ENCODE measurements around the gene NUDC. TPM values are rescaled to one million over a fixed set of nuclear protein-coding genes. Genes with fewer than 3 reads are reported as not detected.

NUDC gene
- total and polyA plus RNA-seq, 10 of the 15 experiments (the other 5 are each of a cell fraction or from before 2014, with no cell fraction given): 5.5 to 227 (median 67.4) TPM

GRCh38 chr1:26984291-26984690, 62.7 kb downstream of the NUDC start:
- Histone ChIP-seq H2AFZ (ENCODE audit: control insufficient read depth, low read depth, low read length) (no peak overlapping the region), H3K4me2 (ENCODE audit: control insufficient read depth, insufficient read depth) (no peak overlapping the region), H3K27me3 (replicated peaks in 1 of 2; ENCODE audit: control insufficient read depth in 2 of 2, insufficient read depth in 2 of 2, low read length in 1 of 2) (peaks cover 0 to 2% of the 10 kb centered on the region in 2 experiments; a peak in 1 of 4 replicates), H3K79me2 (ENCODE audit: control insufficient read depth, insufficient read depth, low read length) (no peaks in the 10 kb centered on the region), H3K36me3 (ENCODE audit: control insufficient read depth in 2 of 2, insufficient read depth in 2 of 2, low read length in 1 of 2) (no peaks in the 10 kb centered on the region), H3K9ac (ENCODE audit: control insufficient read depth, insufficient read depth, low read length) (no peak overlapping the region), H3K4me3 (no peak overlapping the region), H4K20me1 (ENCODE audit: control insufficient read depth, insufficient read depth) (no peaks in the 10 kb centered on the region), H3K4me1 (ENCODE audit: control insufficient read depth, insufficient read depth, low read length) (no peaks in the 10 kb centered on the region), H3K27ac (ENCODE audit: control insufficient read depth, insufficient read depth) (no peak overlapping the region), H3K9me3 (replicated peaks; ENCODE audit: control insufficient read depth, insufficient read depth, low read length) (no peaks in the 10 kb centered on the region)
- no peak for TF ChIP-seq IRF5 (IDR thresholded peaks at IDR 0.05; ENCODE audit: borderline replicate concordance)
- TF ChIP-seq NFXL1 (IDR thresholded peaks at IDR 0.05; ENCODE audit: borderline replicate concordance): no peak
- TF ChIP-seq STAT3 (IDR thresholded peaks at IDR 0.05; ENCODE audit: low read depth, low read length): no peak
- TF ChIP-seq MEF2B (IDR thresholded peaks at IDR 0.05; ENCODE audit: partially characterized antibody, poor library complexity, severe bottlenecking): no peak
- TF ChIP-seq MYC (IDR thresholded peaks at IDR 0.05; ENCODE audit: insufficient read depth, insufficient read length, insufficient replicate concordance, low read length, severe bottlenecking): no peak
- TF ChIP-seq RELA (IDR thresholded peaks at IDR 0.05; ENCODE audit: borderline replicate concordance, partially characterized antibody): no peak
- TF ChIP-seq SREBF1 (IDR thresholded peaks at IDR 0.05; ENCODE audit: low read length): no peak
- no peak for TF ChIP-seq CBX3 (IDR thresholded peaks at IDR 0.05; ENCODE audit: borderline replicate concordance, low read depth)
- TF ChIP-seq ZNF622 (IDR thresholded peaks at IDR 0.05): no peak
- no peak for TF ChIP-seq ATF3 (IDR thresholded peaks at IDR 0.05; ENCODE audit: borderline replicate concordance, extremely low read depth, low read depth, low read length)
- no peak for TF ChIP-seq BHLHE40 (IDR thresholded peaks at IDR 0.05; ENCODE audit: borderline replicate concordance in 1 of 2, low read depth in 2 of 2, low read length in 1 of 2)
- TF ChIP-seq BRCA1 (IDR thresholded peaks at IDR 0.05; ENCODE audit: low read depth, low read length): no peak
- TF ChIP-seq TBL1XR1 (IDR thresholded peaks at IDR 0.05; ENCODE audit: low read depth, low read length): no peak
- TF ChIP-seq NBN (IDR thresholded peaks at IDR 0.05): no peak
- RAD21 ChIA-PET (ENCODE audit: unreplicated experiment): interaction anchor here (0.6 kb wide), 1 partner anchor 181 kb away, joined by 3 read pairs; no protein-coding TSS in a partner anchor
- POLR2A ChIA-PET: no interaction called here
- WGBS (ENCODE audit: insufficient coverage, insufficient replicate concordance, low lambda C conversion rate, missing lambda C conversion rate): 44% methylated on average over 8 of the region's 8 CpGs
- intact Hi-C loops (cut with micrococcal nuclease; ENCODE audit: unreplicated experiment): no loop called here
- CTCF ChIA-PET: no interaction called here
- no peak for DNase-seq (ENCODE audit: low read depth, low spot score)
- BruUV-seq (replicated peaks): no TSS peak
- in situ Hi-C loops (cut with MboI): no loop called here
- no peak for ATAC-seq
- SMC1A ChIA-PET (ENCODE audit: uncharacterized antibody, unreplicated experiment): no interaction called here
- no peak for FAIRE-seq

All from GM12878 (cell line).